Upper lobe of left lung (tissue), 4 donors: ENCODE results near the gene SPATA33.

Experiments used
- CTCF ChIP-seq, 6 experiments: fragments of 450-650 bp in 4 of 6; fragments of 200-600 bp in 2 of 6; sonication (generic) in 2 of 6; IDR thresholded peaks; one replicate each; pipeline ENCODE4 v1.5.1; 2016 to 2019; ENCODE audit warnings: antibody characterized with exemption in 6 of 6
- POLR2A ChIP-seq, 4 donors: fragments of 450-650 bp; IDR thresholded peaks; one replicate each; pipeline ENCODE4 v1.5.1; 2016 to 2017; ENCODE audit warnings: antibody characterized with exemption in 4 of 4, mild to moderate bottlenecking in 2 of 4

DNA sequence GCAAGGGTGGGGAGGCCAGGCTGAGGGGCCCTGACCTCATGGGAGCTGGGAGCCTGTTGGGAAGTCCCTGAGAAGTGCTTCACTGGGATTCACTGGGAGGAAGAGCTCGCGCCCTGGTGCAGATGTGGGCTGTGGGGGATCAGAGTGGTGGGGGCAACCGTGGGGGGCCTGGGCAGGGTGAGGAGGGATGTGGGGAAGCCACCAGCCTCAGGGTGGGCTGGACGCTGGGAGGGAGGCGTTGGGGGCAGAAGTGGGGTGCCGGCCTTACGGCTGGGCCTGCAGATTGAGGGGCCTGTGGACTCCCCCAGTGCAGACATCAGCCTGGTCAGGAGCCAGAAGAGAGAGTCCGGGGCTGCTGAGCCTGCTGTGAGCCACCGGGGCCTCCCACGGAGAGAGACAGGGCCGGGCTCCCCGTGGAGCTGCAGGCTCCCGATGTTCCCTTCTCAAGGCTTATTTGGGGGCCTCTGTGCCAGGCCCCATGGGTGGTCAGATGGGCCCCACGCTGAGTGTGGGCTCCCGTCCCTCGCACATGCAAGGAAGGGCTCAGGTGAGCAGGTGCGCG, 36.4 kb upstream of the SPATA33 start:
- TF ChIP-seq CTCF (IDR thresholded peaks at IDR 0.05): no peak
- TF ChIP-seq POLR2A (IDR thresholded peaks at IDR 0.05): no peak
